Renal cortical epithelial cell (primary cell): ENCODE data around the gene WIPI1. TPM values are rescaled to one million over a fixed set of nuclear protein-coding genes. Genes with fewer than 3 reads are reported as not detected.
A peak's percentile ranks its signal among the peaks of the same experiment; 100 is the strongest.
"Not testable (repeated sequence)": the region's sequence is repeated elsewhere in the genome, so short reads cannot be mapped to it uniquely, and the experiment has no call there.

ENCODE experiments used
- DNase-seq: peaks from one replicate; pipeline ENCODE4 v3.0.0-alpha.2; 2011; ENCODE audit warnings: low read depth
- total RNA-seq: library from RNA; depleted of rRNA; stranded (reverse); fragments of >200 nt; gene quantifications from 2 replicates; pipeline ENCODE4 v1.2.3, GENCODE V29; 2014

The WIPI1 gene
- total RNA-seq, 1 donor from 2014 or later, result 50.7 TPM

DNA sequence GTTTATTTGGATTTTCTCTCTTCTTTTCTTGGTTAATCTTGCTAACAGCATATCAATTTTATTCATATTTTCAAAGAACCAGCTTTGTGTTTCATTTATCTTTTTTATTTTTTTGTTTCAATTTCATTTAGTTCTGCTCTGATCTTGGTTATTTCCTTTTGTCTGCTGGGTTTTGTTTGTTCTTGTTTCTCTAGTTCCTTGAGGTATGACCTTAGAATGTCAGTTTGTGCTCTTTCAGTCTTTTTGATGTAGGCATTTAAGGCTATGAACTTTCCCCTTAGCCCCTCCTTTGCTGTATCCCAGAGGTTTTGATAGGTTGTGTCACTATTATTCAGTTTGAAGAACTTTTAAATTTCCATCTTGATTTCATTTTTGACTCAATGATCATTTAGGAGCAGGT, 42.4 kb downstream of the WIPI1 start:
- DNase-seq, result not testable (repeated sequence)

DNA sequence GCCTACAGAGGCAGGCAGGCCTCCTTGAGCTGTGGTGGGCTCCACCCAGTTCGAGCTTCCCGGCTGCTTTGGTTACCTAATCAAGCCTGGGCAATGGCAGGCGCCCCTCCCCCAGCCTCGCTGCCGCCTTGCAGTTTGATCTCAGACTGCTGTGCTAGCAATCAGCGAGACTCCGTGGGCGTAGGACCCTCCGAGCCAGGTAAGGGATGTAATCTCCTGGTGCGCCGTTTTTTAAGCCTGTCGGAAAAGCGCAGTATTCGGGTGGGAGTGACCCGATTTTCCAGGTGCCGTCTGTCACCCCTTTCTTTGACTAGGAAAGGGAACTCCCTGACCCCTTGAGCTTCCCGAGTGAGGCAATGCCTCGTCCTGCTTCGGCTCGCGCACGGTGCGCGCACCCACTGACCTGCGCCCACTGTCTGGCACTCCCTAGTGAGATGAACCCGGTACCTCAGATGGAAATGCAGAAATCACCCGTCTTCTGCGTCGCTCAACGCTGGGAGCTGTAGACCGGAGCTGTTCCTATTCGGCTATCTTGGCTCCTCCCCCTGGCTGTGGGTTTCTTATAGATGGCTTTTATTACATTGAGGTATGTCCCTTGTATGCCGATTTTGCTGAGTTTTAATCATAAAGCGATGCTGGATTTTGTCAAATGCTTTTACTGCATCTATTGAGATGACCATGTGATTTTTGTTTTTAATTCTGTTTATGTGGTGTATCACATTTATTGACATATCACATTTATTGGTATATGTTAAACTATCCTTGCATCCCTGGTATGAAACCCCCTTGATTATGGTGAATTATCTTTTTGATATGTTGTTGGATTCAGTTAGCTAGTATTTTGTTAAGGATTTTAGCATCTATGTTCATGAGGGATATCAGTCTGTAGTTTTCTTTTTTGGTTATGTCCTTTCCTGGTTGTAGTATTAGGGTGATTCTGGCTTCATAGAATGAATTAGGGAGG, 43.4 kb downstream of the WIPI1 start:
- not testable (repeated sequence) for DNase-seq

DNA sequence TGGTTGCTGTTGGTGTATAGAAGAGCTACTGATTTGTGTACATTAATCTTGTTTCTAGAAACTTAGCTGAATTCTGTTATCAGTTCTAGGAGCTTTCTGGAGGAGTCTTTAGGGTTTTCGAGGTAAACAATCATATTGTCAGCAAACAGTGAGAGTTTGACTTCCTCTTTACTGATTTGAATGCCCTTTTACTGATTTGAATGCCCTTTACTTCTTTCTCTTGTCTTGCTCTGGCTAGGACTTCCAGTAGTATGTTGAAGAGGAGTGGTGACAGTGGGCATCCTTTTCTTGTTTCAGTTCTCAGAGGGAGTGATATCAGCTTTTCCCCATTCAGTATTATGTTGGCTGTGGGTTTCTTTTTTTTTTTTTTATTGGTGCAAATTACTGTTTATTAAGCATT, 49.6 kb downstream of the WIPI1 start:
- not testable (repeated sequence) for DNase-seq

DNA sequence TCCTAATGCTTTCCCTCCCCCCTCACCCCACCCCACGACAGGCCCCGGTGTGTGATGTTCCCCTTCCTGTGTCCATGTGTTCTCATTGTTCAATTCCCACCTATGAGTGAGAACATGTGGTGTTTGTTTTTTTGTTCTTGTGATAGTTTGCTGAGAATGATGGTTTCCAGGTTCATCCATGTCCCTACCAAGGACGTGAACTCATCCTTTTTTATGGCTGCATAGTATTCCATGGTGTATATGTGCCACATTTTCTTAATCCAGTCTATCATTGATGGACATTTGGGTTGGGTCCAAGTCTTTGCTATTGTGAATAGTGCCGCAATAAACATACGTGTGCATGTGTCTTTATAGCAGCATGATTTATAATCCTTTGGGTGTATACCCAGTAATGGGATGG, 53.5 kb downstream of the WIPI1 start:
- not testable (repeated sequence) for DNase-seq

DNA sequence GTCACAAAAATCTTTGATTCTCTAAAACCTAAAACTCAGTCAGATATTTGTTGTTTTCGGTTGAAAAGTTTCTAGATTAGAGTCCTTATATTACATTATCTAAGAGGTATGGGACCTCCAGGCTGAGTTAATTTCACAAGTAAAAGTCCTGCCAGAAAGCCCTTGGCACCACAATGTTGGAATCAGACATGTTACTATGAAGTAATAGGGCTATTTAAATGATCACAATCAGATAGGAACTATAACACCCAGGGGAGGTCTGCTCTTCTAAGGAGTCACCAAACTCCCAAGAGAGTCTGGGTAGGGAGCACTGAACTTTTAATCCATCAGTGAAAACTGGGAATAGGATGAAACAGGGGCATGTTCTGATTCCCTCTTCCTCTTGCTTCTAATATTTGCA, 54.2 kb downstream of the WIPI1 start:
- DNase-seq, result no peak

DNA sequence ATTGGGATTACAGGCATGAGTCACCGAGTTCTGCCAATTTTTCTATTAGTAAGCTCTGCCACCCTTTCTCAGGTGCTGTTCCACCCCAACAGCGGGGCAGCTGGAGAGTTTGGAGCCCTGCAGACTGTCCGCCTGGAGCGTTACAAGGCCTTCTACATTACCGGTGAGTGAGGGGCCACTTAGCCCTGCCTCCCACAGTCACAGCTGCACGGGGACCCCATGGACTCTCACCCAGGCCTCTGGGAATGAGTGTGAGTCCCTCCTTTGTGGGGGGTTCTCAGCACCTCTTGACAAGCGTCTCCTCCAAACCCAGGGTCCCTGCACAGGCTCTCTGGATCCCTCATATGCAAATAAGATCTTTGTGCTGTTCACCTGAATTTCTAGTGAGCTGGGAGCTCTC, 56.0 kb downstream of the WIPI1 start:
- no peak for DNase-seq

DNA sequence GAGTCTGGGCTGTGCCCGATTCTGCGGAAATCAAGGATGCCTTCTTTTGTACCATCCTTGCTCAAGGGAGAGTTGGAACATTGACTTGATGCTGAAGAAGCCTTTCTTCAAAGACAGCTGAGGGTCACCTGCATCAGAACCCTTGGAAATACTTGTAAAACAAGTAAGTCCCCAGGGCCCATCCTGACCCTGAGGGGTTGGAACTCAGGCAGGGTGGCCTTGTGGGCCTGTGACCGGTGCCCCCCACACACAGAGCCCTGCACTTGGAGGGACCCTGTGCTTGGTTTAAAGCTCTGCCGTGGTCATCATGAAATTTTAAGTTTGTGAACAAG, 56.9 kb downstream of the WIPI1 start:
- no peak for DNase-seq

DNA sequence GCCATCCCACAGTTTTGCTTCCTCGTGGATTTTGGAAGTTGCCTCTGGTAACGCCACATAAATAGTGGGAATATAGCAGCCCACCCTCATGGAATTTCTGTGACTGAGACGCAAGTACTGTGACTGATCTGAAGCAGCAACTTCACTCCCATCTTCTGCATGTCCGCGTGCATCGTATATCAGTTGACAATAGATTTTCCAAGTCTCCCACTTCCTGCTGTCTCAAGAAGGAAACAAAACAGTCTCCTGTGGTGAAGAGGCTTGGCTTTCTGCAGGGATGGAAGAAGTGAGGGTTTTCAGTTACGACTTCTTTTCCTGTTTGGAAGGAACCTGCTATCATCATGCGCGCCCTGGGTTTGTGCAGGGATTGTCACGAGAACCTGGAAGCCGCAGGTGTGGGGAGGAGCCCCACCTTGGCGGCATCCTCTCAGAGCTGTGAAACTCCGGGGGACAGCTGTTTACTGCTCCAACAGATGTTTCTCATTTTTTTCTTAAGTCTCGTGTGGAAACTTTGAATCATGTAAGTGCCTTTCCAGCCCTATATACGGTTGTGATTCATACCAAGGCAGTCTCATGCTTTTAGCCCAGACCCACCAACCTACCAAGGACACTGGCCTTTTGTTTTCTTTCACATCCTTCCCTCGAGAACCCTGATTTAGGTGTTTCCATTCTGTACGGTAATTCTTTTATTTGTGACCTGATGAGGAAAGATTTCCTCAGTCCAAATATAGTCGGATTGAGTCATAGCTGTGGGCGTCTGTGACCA, 57.5 kb downstream of the WIPI1 start:
- DNase-seq, result no peak

DNA sequence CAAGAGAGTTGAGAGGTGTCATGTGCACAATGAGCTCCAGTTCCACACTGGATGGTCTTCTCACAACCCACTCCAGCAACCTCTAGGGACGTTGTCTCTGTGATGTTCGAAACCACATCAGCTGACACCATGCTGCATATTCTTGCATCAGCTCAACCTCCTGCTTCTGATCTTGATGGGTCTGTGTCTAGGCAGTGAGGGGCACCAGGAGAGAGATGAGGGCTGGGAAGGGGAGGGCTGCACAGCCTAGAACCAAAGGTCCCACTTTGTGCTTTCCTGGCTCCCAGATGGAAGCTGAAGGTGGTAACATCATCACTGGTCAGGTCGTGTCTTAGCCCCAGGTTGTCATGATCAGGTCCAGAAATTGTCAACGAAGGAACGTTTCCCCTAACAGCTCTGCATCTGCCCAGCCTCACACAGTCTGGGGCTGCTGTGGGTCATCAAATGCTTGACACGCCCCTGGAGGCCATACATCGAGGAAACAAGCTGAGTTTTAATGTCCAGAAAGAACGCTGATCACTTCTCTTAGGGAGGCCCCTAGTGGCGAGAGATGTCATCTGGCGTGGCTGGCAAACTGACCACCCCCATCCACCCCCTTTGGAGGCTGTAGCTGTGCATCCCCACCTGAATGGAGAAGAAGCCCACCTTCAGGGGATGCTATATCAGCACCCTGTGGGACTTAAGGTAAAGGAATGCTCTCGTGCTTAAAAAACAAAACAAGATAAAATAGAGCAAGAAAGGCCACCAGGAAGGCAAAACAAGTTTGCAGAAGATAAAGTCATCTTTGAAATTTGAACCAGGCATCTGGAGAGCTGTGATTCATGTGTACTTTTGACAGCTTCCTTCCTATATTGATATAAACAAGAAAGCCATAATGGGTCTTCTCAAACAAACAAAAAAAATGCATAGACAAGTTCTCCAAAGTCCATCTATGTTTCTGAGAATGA, 58.3 kb downstream of the WIPI1 start:
- peak; percentile 45 for DNase-seq

DNA sequence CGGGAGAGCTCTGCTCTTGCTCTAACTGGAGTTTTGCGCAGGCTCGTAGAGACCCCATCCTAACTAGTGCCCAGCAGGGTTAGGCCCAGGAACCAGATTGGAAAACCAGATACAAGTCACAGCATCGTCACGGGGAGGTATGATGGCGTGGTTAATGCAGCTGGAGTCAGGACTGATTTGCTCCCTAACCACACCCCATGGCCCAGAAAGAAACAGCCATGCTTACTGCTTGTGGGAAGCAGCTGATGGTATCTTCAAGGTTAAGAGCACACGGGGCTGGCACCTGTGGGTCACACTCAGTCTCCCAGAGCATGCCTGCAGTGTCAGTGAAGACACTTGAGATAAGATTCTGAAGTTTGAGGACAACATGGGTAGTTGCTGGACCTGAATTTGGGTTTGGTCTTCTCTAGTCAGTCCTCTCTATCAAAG, 60.2 kb downstream of the WIPI1 start:
- DNase-seq, result no peak

DNA sequence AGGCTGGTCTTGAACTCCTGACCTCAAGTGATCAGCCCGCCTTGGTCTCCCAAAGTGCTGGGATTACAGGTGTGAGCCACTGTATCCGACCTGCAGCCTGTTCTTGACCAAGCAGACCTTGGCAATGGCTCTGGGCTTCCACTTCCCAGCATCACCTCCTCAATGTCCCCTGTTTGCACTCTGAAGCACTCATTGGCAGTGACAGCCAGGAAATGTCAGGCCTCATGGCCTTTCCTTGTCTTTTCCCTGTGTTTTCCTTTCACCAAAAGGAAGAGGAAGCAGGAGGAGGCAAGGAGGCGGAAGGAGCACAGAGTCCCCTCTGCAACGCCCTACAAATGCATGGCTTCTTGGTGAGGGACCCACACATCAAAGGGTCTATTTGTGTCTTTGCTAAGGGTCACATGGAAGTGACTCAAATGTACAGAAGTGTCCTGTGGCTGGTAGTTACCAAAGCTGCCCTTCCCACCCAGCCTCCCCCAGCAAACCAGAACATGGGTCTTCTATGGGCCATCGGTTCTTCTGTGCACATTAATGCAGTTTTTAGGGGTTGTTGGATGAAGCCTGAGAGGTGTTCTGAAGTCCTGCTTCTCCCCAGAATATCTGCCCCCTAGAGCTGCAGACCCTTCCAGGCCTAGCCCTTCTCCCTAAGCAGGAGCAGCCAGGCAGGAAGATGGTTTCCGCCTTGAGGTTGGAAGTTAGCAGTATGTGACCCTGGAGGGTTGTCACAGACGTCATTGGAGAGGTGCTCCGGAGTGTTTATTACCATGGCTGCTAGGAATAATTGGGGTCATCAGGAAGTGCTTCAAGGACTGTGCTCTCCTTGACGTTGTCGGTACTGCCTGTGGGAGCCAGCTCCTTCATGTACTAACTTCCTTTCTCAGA, 60.8 kb downstream of the WIPI1 start:
- no peak for DNase-seq

DNA sequence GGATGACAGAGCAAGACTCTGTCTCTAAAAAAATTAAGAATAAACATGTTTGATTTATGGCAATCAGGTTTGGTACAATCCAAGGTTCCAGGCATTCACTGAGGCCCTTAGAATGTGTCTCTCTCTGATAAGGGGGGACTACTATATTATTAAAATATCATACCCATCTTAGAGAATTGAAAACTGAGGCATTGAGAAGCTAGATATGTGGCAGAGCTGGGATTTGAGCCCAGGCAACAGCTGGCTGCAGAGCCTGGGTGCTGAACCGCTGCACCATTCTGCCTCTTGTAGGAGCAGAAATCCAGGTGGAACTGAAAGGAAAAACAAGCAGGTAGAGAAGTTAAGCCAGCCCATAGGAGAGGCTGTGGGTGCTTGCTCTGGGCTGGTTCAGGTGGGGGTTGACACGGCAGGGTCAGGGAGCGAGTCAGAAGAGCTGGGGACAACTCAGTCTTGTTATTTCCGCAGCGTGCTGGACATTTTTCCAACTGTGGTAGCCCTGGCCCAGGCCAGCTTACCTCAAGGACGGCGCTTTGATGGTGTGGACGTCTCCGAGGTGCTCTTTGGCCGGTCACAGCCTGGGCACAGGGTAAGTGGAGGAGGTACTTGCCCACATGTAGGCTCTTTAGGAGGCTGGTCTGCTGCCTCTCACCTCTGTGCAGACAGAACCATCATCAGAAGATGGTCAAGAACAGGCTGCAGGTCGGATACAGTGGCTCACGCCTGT, 62.5 kb downstream of the WIPI1 start:
- no peak for DNase-seq

DNA sequence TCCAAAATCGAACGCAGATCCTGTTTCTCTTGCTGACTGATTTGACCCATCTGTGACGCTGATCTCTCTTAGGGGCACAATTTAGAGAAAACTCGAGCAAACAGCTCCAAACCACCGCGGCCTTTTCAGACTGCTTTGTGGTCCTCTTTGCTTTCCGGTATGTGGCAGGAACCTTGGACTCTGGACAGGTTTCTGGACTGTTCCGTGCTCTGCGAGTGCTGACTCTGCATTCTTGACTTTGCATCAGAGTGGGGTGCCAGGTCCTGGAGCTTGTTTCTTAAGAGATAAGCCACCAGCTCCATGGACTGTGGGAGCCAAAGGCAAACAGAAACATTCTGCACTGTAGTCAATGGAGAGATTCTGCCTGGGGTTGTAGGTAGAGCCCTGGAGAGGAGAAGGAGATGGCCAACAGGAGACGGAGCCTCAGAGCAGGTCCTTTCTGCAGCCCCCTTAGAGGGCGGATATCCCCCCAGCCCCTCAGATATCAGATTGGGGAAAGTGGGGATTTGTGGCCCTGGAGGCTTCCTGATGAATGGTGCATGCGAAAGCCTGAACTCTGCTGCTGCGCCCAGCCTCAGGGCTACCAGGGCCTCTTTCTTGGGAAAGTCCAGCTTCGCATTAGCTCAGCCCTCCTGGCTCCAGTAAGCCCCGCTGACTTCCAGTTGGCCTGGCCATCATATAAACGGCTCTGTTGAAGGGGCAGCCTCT, 65.6 kb downstream of the WIPI1 start:
- DNase-seq, result peak; percentile 50

DNA sequence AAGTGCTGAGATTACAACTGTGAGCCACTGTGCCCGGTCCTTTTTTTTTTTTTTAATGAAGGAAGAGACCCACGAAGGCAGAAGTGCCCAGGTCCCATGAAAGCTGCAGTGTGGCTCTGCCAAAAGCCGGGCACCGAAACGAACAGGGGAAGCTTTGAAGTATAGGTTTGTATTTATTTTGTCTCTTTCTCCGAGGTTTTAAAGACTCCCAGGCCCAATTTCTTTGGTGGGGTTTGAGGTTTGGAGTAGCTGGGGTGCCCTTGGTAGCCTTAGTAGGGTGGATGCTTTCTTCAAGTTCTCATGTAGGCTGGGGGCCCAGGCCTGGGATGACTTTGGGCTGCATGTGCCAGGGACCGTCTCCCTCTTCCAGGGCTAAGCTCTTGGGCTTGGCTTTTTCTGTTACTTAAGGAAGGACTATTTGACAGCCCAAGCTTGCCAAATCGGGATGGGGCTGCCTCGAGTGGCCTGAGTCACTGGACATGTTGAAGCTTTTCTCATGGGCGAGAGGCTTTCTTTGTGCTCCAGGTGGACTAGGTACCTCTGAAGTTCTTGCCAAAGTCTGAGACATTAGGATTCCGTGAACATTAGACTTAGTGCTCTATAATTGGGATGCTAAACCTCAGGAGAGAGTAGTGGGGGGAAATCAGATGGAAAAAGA, 66.3 kb downstream of the WIPI1 start:
- DNase-seq, result no peak

DNA sequence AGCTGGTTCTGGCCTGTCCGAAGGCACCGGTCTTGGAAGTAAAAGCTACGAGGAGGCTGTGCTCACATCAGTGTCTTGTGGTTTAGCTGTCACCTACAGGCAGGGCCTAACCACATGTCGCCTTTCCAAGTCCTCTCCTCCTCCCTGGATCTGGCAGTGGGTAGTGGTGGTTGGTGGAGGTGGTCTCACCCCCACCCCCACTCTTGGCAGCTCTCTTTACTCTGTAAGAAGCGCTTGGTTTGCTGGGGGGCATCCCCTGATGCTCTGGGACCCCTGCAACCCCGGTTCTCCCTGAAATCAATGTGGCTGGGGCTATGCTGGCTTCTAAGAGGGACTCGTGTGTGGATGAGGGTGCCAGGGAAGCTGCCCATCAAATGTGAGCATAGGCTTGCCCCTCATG, 68.3 kb downstream of the WIPI1 start:
- DNase-seq, result no peak

DNA sequence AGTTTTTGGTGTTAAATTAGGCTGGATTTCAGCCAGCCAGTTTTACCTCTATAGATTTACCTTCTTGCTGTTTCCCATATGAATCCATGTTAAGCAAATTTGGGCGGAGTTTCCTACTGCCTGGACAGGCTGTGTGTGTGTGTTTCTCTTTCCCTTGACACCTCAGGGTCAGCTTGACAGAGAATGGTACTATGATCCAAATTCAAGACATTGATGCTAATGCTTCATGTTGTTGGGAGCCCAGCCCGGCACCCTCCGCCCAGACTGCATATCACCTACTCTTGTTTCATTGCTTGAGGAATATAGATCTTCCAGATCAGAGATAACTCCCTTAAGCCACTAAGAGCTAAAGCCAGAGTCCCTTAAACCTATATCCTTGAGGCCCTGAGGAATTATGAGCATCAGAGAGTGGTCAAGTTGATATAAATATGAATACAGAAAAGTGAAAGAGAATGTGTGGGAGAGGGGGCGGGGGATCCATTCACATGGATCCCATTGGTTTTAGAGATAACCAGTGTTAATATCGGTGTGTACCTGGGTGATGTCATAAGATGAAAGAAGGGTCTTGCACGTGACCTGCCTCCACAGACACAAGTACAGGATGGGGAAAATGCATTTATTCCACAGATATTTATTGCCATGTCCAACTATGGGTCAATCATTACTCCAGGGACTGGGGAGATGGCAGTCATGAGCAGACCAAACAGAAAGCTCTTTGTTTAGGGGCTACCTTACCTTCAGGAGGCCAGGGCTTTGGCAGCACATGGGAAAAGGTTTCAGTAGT, 69.7 kb downstream of the WIPI1 start:
- DNase-seq, result no peak

DNA sequence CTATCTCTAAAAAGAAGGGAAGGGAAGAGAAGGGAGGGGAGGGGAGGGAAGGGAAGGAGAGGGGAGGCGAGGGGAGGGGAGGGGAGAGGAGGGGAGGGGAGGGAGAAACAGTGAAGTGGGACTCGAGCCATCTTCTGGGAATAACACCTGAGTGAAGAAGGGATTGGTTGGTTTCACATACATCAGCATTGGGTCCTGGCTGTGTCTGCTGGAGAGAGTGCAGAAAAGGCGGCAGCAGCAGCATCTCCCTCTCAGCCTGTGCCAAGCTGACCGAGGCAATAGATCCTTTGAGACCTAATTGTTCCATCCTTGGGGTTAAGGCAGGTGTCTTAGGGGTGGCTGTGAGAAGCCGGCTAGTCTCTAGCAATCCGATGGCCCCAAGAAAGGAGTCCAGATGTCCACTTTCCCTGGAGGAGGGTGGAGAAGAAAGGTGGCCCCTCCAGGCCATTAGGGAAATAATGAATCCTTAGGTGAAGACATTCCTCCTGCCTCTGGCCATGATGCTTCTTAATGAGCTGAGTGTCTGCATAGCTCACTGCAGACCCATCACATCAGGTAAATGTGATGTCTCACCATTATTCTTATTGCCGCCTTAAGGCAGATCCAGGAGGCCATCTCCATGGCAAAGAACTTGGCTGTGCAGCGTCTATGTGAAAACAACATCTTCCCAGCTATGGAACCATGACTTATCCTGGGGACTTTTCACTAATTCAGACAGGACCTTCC, 71.6 kb downstream of the WIPI1 start:
- no peak for DNase-seq
